ENCODE results near the gene ITGA3.

Gene ITGA3

GRCh38 chr17:50088952-50089825, 33.3 kb downstream of the ITGA3 start:
- no peak for DNase-seq
- H2BK5ac ChIP-seq (ENCODE audit: low read length), result no peak overlapping the region
- no peak overlapping the region for H4K5ac ChIP-seq (ENCODE audit: low read length)
- H3K79me1 ChIP-seq (ENCODE audit: low read length), result no peaks in the 10 kb centered on the region
- H4K8ac ChIP-seq (ENCODE audit: low read depth, low read length), result no peak overlapping the region
- no peak overlapping the region for H3K9ac ChIP-seq (ENCODE audit: low read length)
- H3K4me2 ChIP-seq (ENCODE audit: low read length), result no peak overlapping the region
- H3K36me3 ChIP-seq (ENCODE audit: control insufficient read depth, insufficient read depth, low read length), result no peaks in the 10 kb centered on the region
- WGBS (ENCODE audit: extremely low coverage, insufficient coverage, low lambda C conversion rate), result no CpG with 5 or more reads among the region's 25 CpGs
- no peak overlapping the region for H3K18ac ChIP-seq (ENCODE audit: low read length)
- H2BK120ac ChIP-seq (ENCODE audit: low read depth, low read length), result no peak overlapping the region
- H3K56ac ChIP-seq (ENCODE audit: low read length), result no peak overlapping the region
- no peaks in the 10 kb centered on the region for H3K4me1 ChIP-seq (ENCODE audit: control insufficient read depth, low read depth, low read length)
- no peaks in the 10 kb centered on the region for H3K79me2 ChIP-seq (ENCODE audit: control insufficient read depth, insufficient read depth, low read length)
- no peaks in the 10 kb centered on the region for H3K27me3 ChIP-seq (ENCODE audit: insufficient read depth, low read length, poor library complexity)
- H2BK15ac ChIP-seq (replicated peaks; ENCODE audit: low read depth), result no peak overlapping the region
- H3K4ac ChIP-seq (ENCODE audit: low read depth, low read length), result no peak overlapping the region
- no peak overlapping the region for H3K27ac ChIP-seq (ENCODE audit: low read depth, low read length)
- no peak overlapping the region for H3K4me3 ChIP-seq (ENCODE audit: low read length)
- H2AK5ac ChIP-seq (ENCODE audit: low read length), result no peak overlapping the region
- no peak overlapping the region for H3K23ac ChIP-seq (ENCODE audit: low read length)

GRCh38 chr17:50090071-50090470, 34.2 kb downstream of the ITGA3 start:
- Histone ChIP-seq H3K4me2 (ENCODE audit: low read length) (no peak overlapping the region), H3K18ac (ENCODE audit: low read length) (no peak overlapping the region), H3K4ac (ENCODE audit: low read depth, low read length) (no peak overlapping the region), H3K4me3 (ENCODE audit: low read length) (no peak overlapping the region), H3K56ac (ENCODE audit: low read length) (no peak overlapping the region), H2BK15ac (replicated peaks; ENCODE audit: low read depth) (no peak overlapping the region), H2AK5ac (ENCODE audit: low read length) (no peak overlapping the region), H3K9ac (ENCODE audit: low read length) (no peak overlapping the region), H4K8ac (ENCODE audit: low read depth, low read length) (no peak overlapping the region), H2BK120ac (ENCODE audit: low read depth, low read length) (no peak overlapping the region), H3K27ac (ENCODE audit: low read depth, low read length) (no peak overlapping the region), H3K23ac (ENCODE audit: low read length) (no peak overlapping the region), H2BK5ac (ENCODE audit: low read length) (no peak overlapping the region), H3K79me2 (ENCODE audit: control insufficient read depth, insufficient read depth, low read length) (no peaks in the 10 kb centered on the region), H3K79me1 (ENCODE audit: low read length) (no peaks in the 10 kb centered on the region), H3K4me1 (ENCODE audit: control insufficient read depth, low read depth, low read length) (no peaks in the 10 kb centered on the region), H3K36me3 (ENCODE audit: control insufficient read depth, insufficient read depth, low read length) (no peaks in the 10 kb centered on the region), H4K5ac (ENCODE audit: low read length) (no peak overlapping the region), H3K27me3 (ENCODE audit: insufficient read depth, low read length, poor library complexity) (no peaks in the 10 kb centered on the region)
- WGBS (ENCODE audit: extremely low coverage, insufficient coverage, low lambda C conversion rate), result no CpG with 5 or more reads among the region's 6 CpGs
- no peak for DNase-seq

GRCh38 chr17:50090971-50091917, 35.3 kb downstream of the ITGA3 start:
- no peak for DNase-seq
- H3K27me3 ChIP-seq (ENCODE audit: insufficient read depth, low read length, poor library complexity), result no peaks in the 10 kb centered on the region
- no peak overlapping the region for H2BK15ac ChIP-seq (replicated peaks; ENCODE audit: low read depth)
- H3K56ac ChIP-seq (ENCODE audit: low read length), result no peak overlapping the region
- WGBS (ENCODE audit: extremely low coverage, insufficient coverage, low lambda C conversion rate), result no CpG with 5 or more reads among the region's 15 CpGs
- no peak overlapping the region for H3K9ac ChIP-seq (ENCODE audit: low read length)
- no peak overlapping the region for H4K5ac ChIP-seq (ENCODE audit: low read length)
- no peaks in the 10 kb centered on the region for H3K79me1 ChIP-seq (ENCODE audit: low read length)
- H3K4me3 ChIP-seq (ENCODE audit: low read length), result no peak overlapping the region
- no peak overlapping the region for H2BK5ac ChIP-seq (ENCODE audit: low read length)
- no peak overlapping the region for H3K4me2 ChIP-seq (ENCODE audit: low read length)
- H3K4ac ChIP-seq (ENCODE audit: low read depth, low read length), result no peak overlapping the region
- H3K27ac ChIP-seq (ENCODE audit: low read depth, low read length), result no peak overlapping the region
- H2AK5ac ChIP-seq (ENCODE audit: low read length), result no peak overlapping the region
- no peak overlapping the region for H3K23ac ChIP-seq (ENCODE audit: low read length)
- no peak overlapping the region for H2BK120ac ChIP-seq (ENCODE audit: low read depth, low read length)
- no peaks in the 10 kb centered on the region for H3K36me3 ChIP-seq (ENCODE audit: control insufficient read depth, insufficient read depth, low read length)
- no peak overlapping the region for H3K18ac ChIP-seq (ENCODE audit: low read length)
- H3K79me2 ChIP-seq (ENCODE audit: control insufficient read depth, insufficient read depth, low read length), result no peaks in the 10 kb centered on the region
- H3K4me1 ChIP-seq (ENCODE audit: control insufficient read depth, low read depth, low read length), result no peaks in the 10 kb centered on the region
- no peak overlapping the region for H4K8ac ChIP-seq (ENCODE audit: low read depth, low read length)

- H4K8ac ChIP-seq (ENCODE audit: low read depth, low read length), result no peak overlapping the region
- no CpG with 5 or more reads among the region's 2 CpGs for WGBS (ENCODE audit: extremely low coverage, insufficient coverage, low lambda C conversion rate)
- no peaks in the 10 kb centered on the region for H3K4me1 ChIP-seq (ENCODE audit: control insufficient read depth, low read depth, low read length)
- H3K79me1 ChIP-seq (ENCODE audit: low read length), result no peaks in the 10 kb centered on the region
- no peaks in the 10 kb centered on the region for H3K36me3 ChIP-seq (ENCODE audit: control insufficient read depth, insufficient read depth, low read length)
- no peak overlapping the region for H3K27ac ChIP-seq (ENCODE audit: low read depth, low read length)
- no peak overlapping the region for H2BK15ac ChIP-seq (replicated peaks; ENCODE audit: low read depth)
- no peak overlapping the region for H3K18ac ChIP-seq (ENCODE audit: low read length)
- H2BK120ac ChIP-seq (ENCODE audit: low read depth, low read length), result no peak overlapping the region
- H3K9ac ChIP-seq (ENCODE audit: low read length), result no peak overlapping the region
- H3K4me3 ChIP-seq (ENCODE audit: low read length), result no peak overlapping the region
- no peak overlapping the region for H2BK5ac ChIP-seq (ENCODE audit: low read length)
- H3K27me3 ChIP-seq (ENCODE audit: insufficient read depth, low read length, poor library complexity), result no peaks in the 10 kb centered on the region
- no peak overlapping the region for H2AK5ac ChIP-seq (ENCODE audit: low read length)
- no peak overlapping the region for H3K4me2 ChIP-seq (ENCODE audit: low read length)
- H3K56ac ChIP-seq (ENCODE audit: low read length), result no peak overlapping the region
- no peak overlapping the region for H4K5ac ChIP-seq (ENCODE audit: low read length)
- H3K23ac ChIP-seq (ENCODE audit: low read length), result no peak overlapping the region
- no peak overlapping the region for H3K4ac ChIP-seq (ENCODE audit: low read depth, low read length)
- H3K79me2 ChIP-seq (ENCODE audit: control insufficient read depth, insufficient read depth, low read length), result no peaks in the 10 kb centered on the region
- no peak for DNase-seq
These were observed 36.0 kb downstream of the ITGA3 start for GRCh38 chr17:50091918-50092285.

GRCh38 chr17:50093246-50093645, 37.3 kb downstream of the ITGA3 start:
- Histone ChIP-seq H3K4ac (ENCODE audit: low read depth, low read length) (no peak overlapping the region), H3K27ac (ENCODE audit: low read depth, low read length) (no peak overlapping the region), H2BK120ac (ENCODE audit: low read depth, low read length) (no peak overlapping the region), H3K18ac (ENCODE audit: low read length) (no peak overlapping the region), H3K4me2 (ENCODE audit: low read length) (no peak overlapping the region), H2BK15ac (replicated peaks; ENCODE audit: low read depth) (no peak overlapping the region), H3K4me1 (ENCODE audit: control insufficient read depth, low read depth, low read length) (no peaks in the 10 kb centered on the region), H2BK5ac (ENCODE audit: low read length) (no peak overlapping the region), H2AK5ac (ENCODE audit: low read length) (no peak overlapping the region), H3K27me3 (ENCODE audit: insufficient read depth, low read length, poor library complexity) (no peaks in the 10 kb centered on the region), H3K4me3 (ENCODE audit: low read length) (no peak overlapping the region), H4K8ac (ENCODE audit: low read depth, low read length) (no peak overlapping the region), H3K36me3 (ENCODE audit: control insufficient read depth, insufficient read depth, low read length) (no peaks in the 10 kb centered on the region), H4K5ac (ENCODE audit: low read length) (no peak overlapping the region), H3K79me1 (ENCODE audit: low read length) (no peaks in the 10 kb centered on the region), H3K56ac (ENCODE audit: low read length) (no peak overlapping the region), H3K9ac (ENCODE audit: low read length) (no peak overlapping the region), H3K23ac (ENCODE audit: low read length) (no peak overlapping the region), H3K79me2 (ENCODE audit: control insufficient read depth, insufficient read depth, low read length) (no peaks in the 10 kb centered on the region)
- WGBS (ENCODE audit: extremely low coverage, insufficient coverage, low lambda C conversion rate), result no CpG with 5 or more reads among the region's 3 CpGs
- no peak for DNase-seq

Data from mesendoderm (in vitro differentiated cells).